NCI-H2196 treated with DMSO at 0.1 percent for 48 hours (cell line): ENCODE results near the gene SPTB.

Experiments
- DNase-seq: peaks from one replicate; lab custom pipeline; 2025; ENCODE audit not compliant: unreplicated experiment; lab: John Stamatoyannopoulos, UW

SPTB gene

DNA sequence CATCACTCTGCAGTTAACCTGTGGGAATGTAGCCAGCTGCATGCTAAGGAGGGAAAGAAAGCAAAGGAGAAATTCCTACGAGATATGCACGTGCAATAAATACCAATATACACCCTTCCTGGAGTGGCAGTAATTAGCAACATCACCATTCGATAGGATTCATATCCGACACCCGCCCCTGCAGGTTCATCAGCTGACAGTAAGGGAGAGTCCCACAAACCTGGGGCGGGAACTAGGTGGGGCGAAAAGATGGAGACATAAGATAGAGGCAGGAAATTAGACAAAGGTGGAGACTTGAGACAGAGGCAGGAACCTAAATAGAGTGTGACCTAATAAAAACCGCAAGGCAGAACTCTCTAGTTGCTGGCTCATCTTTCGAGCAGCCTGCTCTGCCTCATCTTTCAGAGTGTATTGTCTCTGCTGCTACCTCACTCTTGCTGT is 123.9 kb downstream of the SPTB start:
- DNase-seq = no peak

DNA sequence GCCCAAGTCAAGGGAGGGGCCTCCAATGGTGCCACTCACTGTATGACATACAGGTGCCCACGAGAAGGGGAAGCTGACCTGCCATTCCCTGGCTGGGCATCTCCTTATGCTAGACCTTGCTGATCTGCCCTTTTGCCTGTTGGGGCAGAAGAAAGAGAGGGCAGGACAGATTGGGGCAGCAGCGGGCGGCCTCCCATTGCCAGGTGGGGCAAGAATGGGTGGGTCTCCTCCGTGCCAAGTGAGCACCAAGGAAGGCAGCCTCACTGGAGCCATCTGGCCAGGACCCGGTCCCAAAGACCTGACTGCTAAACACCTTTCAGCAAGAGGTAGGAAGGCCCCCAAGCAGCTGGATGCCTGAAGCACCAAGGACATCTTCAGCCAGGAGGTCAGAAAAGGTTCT is 125.0 kb downstream of the SPTB start:
- no peak for DNase-seq

DNA sequence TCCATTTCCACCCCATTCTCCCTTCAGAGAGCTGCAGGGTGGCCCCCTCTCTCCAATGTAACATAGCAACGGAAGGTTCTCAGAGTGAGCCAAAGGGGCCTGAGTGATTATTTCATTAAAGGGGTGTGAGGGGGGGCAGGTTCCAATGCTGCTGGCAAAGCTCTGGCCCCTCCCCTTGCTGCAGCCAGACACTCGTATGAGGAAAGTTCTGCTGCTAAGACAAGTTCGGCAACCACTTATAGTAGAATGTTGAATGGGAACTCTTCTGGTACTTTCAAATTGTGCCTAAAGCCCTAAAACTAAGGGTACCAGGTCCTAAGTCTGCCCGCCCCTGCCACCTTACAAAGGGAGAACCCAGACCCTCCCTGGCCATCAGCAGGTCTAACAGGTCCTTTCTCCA is 125.7 kb downstream of the SPTB start:
- DNase-seq = no peak

DNA sequence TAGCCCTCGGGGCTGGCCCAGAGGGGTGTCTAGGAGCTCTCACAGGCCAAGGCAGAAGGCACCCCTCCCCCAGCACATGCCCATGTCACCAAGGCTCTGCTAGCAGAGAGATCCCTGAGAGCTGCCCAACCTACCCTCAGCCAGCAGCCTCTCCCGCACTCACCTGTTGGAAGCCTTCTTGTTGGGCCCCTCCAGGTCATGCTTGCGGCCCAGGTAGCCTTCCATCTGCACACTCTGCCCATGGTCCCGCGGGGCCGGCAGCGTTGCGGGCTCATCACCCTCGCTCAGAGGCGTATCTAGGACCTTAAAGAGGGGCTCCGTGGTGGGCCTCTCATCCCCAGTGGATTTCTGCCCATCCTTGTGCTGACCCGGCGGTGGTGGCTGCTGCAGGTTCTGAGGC is 126.3 kb downstream of the SPTB start:
- DNase-seq = no peak

DNA sequence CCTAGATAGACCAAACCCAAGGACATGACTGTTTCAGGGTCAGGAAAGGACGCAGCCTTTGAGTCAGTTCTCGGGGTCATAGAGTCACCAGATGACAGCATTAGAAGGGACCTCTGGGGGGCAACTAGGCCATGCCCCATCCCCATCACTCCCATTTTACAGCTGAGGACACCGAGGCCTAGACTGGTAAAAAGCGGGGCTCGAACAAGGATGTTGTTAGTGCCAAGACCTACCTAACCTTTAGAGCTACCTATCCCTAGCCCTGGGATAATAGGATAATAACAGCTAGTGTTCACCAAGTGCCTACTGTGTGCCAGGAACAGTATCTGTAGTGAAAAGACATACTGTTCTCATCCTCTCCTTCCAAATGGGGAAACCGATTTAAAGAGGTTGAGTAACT is 126.8 kb downstream of the SPTB start:
- no peak for DNase-seq

DNA sequence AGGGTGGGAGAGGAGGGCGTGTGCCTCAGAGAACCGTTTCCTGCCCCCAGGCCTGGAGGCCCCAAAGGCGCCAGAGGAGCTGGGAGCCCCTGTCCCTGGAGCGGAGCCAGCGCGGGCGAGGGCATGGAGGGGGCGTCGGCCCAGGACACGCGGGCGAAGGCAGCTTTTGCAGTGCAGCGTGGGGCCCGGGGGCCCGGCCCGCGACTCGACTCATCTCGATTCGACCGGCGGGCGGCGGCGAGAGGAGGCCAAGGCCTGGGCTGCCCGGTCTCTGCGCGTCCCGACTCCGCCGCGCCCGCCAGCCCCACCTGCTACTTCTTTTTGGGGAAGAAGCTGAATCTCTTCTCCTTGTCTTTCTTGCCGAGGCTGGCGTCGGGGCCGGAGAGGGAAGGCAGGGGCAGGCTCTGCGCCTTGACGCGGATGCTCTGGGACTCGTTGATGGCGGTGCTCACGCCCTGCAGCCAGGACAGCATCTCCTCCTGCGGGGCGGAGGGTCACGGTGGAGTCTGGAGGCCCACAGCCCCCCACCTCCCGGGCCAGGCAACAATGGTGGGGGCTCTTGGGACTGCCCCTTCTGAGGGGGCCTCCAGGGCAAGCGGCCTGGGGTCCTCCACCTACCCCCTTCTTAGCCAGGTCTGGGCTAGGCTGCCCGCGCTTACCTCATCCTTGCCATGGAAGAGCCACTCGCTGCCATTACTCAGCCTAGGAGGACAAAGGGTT is 130.6 kb downstream of the SPTB start:
- DNase-seq = no peak

DNA sequence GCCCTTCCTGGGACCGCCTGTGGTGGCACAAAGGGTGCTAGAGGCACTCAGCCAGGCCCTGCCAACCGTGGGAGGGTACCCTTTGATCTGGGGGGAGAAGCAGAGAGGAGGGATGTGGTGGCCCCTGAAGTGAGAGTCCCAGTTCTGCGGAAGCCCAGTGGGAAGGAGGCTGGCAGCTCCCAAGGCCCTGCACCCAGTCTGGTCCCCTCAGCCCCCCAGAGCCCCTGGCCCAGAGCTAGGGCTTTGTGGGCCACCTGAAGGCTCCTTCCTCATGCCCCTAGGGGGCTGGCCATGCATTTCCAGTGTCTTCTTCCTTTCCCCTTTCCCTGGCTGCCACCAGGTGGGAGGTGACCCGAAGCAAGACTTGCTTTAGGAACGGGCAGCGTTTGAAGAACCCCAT is 131.2 kb downstream of the SPTB start:
- DNase-seq = no peak

DNA sequence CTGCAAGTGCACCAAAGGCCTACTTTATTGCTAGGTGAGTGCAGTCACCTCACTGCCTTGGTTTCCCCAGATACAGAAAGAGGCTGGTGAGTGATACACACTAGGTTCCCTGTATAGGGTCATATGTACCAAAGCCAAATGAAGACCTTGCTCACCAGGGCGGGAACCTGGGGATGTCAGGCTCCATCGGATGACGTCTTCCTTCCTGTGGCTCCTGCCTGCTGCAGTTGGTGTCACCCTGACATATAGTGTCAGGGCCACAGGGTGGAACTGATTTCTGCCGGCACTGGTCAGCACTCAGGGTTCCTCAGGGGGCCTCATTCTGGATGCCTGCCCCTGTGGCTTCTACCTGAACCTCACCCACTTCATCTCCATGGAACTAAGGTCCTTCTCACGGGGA is 132.4 kb downstream of the SPTB start:
- no peak for DNase-seq

DNA sequence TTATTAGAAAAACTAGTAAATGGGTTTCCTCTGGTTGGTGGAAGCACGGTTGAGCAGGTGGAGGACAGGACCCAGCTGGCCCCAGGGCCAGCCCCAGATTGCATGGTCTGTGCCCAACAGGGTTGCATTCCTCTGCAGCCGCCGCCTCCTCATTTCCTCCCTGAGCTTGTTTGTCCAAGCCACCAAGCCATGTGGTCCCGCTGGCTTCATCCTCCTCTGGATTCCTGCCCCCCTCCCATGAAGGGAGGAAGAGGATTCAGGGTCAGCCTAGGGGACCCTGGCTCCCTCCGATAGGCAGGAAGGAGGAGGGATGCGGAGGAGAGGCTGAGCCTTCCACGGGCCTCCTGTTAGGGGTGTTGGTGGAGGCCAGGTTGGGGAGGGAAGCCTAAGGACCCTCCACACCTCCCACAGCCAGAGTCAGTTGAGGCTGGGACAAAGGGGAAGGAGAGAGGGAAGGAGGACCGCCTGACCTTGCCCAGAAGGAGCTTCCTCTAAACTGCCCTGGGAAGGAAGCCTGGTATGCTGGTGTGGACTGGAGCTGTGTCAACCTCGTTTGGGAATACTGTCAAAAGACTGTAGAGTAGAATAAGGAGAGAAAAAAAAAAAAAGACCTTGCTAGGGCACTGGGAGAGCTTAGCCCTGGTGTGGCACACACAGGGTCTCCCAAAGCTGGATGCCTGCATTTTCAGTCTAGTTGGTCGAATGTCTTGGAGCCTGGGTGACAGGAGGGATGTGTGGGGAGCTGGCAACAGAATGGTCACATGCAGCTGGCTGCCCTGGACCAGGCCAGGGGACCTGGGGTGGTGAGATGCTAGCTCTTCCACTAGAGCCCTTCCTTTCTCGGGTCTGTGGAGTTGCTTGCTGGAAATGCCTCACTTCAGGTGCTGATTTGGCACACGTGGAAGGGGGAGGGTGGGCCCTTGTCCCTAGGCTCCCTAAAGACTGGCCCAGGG is 133.1 kb downstream of the SPTB start:
- DNase-seq = no peak

DNA sequence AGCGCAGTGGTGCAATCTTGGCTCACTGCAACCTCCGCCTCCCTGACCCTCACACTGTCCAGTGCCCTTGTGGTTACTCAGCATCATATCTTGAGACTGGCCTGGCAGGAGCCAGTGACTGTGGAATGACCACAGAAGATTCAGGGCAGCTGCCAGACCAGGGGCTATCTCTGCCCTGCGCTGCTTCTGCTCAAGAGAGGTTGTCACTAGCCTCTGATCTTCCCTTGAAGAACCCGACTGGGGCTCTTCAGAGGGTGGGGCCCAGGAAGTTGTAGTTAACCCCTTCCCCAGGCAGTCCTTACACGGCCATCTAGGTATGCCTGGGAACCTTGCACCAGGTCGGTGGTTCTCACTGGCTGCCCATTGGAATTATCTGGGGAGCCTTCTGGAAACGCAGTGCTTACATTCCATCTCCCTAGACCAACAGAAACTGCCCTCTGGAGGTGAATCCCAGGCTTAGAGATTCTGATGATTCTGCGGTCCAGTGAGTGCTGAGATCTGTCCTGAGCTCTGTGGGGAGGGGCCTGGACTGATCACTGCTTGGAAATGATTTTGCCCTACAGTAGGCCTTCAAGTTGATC is 134.1 kb downstream of the SPTB start:
- DNase-seq = no peak

DNA sequence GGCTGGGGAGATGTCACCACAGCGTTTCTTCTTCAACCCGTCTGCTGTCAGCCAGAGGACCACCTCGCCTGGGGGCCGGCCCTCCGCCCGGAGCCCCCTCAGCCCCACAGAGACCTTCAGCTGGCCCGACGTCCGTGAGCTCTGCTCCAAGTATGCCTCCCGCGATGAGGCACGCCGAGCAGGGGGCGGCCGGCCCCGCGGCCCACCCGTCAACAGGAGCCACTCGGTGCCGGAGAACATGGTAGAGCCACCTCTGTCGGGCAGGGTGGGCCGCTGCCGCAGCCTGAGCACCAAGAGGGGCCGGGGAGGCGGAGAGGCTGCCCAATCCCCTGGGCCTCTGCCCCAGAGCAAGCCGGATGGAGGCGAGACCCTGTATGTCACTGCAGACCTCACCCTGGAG is 136.6 kb downstream of the SPTB start:
- no peak for DNase-seq

DNA sequence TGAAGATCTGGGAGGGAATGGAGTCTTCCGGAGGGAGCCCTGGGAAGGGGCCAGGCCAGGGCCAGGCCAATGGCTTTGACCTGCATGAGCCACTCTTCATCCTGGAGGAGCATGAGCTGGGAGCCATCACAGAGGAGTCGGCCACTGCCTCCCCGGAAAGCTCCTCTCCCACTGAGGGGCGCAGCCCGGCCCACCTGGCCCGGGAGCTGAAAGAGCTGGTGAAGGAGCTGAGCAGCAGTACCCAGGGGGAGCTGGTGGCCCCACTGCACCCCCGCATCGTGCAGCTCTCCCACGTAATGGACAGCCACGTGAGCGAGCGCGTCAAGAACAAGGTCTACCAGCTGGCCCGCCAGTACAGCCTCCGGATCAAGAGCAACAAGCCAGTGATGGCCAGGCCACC is 137.7 kb downstream of the SPTB start:
- DNase-seq = no peak

DNA sequence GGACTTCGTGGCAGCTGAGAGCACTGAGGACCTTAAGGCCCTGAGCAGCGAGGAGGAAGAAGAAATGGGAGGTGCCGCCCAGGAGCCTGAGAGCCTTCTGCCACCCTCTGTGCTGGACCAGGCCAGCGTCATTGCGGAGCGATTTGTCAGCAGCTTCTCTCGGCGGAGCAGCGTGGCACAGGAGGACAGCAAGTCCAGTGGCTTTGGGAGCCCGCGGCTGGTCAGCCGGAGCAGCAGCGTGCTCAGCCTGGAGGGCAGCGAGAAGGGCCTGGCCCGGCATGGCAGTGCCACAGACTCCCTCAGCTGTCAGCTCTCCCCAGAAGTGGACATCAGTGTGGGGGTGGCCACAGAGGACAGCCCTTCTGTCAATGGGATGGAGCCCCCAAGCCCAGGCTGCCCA is 138.5 kb downstream of the SPTB start:
- no peak for DNase-seq

DNA sequence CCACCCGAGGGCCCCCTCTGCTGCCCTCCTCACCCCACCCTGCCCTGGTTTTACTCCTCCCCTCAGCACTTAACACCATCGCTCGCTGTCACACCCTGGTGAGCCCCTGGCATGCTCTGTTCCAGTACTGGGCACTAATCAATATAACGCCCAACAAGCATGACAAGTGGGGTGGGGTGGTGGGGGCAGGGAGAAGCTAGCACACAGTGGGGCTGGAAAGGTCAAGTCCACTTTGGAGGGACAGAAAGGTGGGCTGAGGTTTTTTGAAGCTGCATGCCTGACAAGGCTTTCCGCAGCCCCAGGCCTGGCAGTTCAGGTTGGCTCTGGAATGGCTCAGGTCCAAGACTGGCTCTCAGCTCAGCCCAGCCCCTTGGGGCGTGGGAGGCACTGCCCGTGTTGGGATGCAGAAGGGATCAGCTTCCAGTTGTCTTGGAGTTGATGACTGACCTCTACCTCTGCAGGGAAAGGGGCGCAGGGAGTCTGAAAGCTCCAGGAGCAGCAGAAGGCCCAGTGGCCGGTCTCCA is 141.4 kb downstream of the SPTB start:
- DNase-seq = no peak

DNA sequence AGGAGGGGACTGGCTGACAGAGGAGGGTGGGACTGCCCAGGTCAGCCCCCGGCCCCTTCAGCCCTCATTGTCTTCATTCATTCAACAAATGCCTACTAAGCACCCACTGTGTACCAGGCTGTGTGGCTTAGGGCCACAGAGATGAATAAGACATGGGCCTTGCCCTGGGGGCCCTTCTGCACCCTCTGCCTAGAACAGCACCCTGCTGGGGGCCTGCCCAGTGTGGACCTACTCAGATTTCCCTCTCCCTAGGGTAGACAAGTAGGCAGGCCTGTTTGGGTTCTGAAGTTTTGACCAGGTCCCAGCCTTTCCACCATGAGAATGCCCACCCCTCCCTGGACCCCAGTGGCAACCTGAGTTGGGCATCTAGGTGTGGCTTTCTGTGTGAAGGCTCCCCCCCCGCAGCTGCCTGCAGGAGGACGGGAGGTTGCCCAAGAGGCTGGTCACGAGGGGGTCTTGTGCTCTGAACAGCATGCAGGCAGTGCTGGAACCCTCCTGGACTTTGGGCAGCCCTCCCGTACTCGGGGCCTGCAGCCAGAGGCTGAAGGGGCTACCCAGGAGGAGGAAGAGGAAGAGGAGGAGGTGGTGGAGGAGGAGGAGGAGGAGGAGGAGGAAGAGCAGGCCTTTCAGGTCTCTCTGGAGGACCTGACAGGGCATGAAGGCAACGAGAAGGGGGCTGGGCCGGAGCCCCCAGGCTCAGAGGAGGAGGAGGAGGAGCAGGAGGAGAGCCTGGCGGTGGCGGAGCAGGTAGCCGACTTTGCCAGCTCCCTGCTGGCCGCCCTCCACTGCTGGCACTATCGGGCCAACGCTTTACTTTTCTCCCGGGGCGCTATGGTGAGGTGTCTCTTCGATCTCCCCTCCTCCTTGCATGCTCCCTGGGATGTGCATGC is 142.1 kb downstream of the SPTB start:
- no peak for DNase-seq

DNA sequence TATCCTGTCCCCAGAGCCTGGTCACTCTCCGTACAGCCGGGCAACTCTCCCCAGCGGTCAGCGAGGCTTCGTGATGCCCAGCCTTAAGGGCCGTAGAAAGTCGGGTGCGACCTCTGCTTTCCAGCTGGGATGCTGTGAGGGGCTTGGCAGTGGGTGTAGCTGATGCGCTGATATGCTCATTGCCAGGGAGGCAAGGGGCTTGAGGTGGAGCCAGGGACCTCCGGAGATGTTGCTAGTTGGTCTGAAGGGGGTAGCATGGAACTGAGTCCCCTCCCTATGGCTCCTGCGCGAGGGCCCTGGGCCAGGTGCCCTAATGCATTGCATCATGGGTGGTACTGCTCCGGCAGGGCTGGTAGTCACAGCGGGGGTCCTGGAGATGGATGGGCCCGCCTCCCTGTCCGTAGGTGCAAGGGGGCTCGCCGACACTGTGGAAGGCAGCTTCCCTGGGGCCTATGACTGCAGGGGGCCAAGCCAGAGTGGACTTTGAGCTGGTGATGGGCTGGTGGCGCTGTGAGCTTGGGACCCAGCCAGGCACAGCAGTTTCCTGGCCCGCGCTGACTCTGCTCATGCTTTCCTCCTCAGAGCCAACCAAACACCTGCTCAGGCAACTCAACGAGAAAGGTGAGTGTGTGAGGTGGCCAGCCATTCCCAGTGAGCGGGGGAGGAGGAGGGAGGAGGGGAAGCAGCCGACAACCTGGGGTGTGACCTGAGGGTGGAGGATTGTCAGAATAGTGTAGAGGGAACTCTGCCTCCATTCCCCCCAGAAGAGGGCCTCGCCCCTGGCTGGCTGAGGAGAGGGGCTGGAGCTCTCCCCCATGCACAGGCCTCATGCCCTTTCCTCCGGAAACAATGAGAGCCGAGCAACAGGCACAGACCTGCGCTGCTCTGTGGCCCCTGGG is 143.2 kb downstream of the SPTB start:
- peak; percentile 83 for DNase-seq

DNA sequence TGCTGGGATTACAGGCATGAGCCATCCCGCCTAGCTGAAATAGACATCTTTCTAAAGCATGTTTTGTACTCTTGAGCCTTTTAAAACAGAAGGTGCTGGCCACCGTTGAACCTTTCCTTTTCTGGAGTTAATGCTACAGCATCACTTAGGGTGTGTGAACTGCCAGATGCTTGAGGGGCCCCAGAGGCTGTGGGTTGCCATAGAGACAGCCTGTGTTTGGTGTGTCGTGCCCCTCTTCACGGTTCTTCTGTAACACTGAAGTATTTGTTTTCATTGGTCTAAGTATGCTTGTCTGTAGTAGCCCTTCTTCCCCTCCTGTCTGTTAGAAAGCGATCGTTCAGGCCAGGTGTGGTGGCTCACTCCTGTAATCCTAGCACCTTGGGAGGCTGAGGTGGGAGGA is 144.7 kb downstream of the SPTB start:
- DNase-seq = no peak

DNA sequence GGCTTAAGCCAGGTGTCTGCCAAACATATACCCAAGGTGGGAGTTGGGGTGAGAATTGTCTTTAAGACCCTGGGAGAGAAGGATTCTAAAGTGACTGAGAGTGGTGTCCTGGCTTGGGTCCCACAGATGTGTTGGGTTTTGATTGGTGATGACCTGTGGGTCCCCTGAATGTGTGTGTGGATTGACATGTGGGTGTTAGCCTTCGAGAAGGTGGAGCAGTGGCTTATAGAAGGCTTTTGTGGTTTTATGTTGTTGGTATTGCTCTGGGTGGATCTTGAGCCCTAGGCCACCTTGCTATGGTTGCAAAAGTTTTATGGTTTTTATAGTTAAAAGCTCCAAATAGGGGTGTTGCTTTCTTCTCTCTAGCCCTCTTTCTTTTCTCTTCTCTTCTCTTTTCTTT is 145.8 kb downstream of the SPTB start:
- no peak for DNase-seq

DNA sequence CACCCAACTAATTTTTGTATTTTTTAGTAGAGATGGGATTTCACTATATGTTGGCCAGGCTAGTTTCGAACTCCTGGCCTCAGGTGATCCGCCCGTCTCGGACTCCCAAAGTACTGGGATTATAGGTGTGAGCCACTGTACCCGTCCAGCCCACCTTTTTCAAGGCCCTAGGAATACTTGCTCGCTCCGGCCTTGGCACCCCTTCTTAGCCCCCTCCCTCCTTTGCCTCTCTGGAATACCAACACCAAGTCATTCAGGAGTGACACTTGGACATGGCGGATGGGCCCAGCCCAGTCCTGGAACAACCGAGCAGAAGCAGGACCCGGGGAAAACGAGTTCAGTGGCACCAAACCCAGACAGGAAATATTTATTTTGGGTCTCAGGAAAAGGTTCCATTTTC is 146.4 kb downstream of the SPTB start:
- no peak for DNase-seq
